Ammon's horn (tissue), 1 donor: ENCODE results near the gene ZNF37A.
"Not testable (repeated sequence)": the region's sequence is repeated elsewhere in the genome, so short reads cannot be mapped to it uniquely, and the experiment has no call there.

Experiments
- DNase-seq: peaks from one replicate; pipeline ENCODE4 v3.0.0-alpha.2; 2016; ENCODE audit warnings: low spot score

ZNF37A gene

DNA sequence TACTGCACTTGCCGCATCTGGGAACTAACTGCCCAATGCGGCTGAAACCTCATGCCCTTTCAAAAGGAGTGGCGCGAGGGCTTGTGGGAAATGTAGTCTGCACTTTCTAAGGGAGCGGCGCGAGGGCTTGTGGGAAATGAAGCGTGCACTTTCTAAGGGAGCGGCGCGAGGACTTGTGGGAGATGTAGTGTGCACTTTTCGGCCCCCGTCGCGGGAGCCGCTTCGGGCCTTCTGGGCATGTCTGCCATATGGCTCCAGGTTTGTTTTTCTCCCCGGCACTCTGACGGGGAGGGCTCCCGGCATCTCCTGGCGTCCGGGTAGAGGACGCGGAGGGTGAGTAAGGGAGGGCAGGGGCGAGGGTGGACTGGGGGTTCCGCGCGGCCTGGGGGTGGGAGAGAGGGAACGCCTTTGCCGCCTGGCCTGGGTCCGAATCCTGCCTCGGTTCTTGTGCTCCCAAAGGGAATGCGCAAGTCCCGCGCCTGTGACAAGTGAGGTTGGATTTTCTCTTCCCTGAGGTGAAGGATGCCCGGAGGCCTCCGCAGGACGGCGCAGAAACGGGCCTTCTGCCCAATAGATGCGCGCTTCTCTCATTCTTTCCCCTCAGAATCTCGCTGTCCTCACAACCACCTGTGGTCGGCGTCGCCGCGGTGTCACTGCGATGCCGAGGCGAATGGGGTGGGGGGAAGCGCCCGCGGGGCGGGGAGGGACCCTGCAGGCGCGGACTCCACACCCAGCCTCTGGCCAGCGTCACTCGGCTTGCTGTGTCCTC, at the start of gene ZNF37A:
Gene ZNF37A (plus strand): TSS at position 180 of the 769 bp plus-strand sequence. CDS start 2,281 bp downstream, outside the sequence.
- DNase-seq = peak; percentile 98

DNA sequence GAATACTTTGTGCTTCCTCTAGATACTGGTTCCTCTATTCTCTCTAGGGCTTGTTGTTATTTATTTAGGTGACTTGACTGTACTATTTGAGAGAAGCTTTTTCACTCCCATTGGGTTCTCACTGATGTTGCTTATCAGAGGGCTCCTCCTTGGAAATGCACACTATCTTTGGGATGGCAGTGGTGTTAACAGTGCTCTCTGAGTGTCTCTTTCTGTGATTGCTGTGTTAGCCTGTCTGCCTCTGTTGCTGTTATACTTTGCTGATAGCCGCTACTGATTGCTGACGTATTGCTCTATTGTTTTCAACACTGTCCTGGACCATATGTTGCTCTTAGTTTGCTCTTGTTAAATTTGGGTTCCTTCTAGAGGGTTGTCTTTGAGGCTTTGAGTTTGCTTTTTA, 49.0 kb upstream of the ZNF37A start:
- DNase-seq = no peak

DNA sequence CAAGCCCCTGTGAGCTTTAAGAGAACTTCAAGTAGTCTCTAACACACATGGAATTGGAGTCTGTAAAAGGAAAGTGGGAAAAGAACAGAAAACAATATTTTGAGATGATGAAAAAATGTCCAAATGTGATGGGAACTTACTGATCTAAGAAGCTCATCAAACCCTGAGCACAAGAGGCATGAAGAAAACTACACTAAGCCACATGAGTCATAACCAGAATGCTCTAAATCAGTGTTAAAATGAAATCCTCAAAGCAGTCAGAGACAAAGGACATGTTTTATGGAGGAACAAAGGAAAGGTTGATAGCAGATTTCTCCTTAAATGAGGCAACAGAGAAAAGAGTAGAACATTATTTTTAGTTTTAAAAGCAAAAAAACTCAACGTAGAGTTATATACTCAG, 46.5 kb upstream of the ZNF37A start:
- DNase-seq = no peak

DNA sequence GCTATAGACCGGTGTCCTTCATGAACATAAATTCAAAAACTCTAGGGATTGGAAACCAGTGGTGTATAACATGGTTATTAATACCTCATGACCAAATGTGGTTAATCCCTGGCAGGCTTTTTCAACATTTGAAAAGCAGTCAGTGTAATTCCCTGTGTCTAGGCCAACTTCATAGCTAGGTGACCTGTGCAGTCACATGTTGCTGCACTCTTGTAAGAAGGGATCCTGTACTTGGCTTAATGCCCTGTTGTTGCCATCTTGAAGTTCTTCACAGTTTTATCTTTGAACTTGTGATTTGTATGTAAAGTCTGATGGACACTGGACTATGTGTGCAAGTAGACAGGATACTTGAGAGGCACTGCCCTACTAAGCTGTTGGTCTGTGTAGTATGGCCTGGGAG, 43.9 kb upstream of the ZNF37A start:
- DNase-seq = no peak

DNA sequence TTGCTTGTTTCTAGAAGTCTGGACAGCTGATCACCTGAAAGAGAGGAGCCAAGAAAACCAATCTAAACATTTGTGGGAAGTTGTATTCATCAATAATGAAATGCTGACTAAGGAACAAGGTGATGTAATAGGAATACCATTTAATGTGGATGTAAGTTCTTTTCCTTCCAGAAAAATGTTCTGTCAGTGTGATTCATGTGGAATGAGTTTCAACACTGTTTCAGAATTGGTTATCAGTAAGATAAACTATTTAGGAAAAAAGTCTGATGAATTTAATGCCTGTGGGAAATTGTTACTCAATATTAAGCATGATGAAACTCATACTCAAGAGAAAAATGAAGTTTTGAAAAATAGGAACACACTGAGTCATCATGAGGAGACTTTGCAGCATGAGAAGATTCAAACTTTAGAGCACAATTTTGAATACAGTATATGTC, 39.8 kb upstream of the ZNF37A start:
- DNase-seq = no peak

DNA sequence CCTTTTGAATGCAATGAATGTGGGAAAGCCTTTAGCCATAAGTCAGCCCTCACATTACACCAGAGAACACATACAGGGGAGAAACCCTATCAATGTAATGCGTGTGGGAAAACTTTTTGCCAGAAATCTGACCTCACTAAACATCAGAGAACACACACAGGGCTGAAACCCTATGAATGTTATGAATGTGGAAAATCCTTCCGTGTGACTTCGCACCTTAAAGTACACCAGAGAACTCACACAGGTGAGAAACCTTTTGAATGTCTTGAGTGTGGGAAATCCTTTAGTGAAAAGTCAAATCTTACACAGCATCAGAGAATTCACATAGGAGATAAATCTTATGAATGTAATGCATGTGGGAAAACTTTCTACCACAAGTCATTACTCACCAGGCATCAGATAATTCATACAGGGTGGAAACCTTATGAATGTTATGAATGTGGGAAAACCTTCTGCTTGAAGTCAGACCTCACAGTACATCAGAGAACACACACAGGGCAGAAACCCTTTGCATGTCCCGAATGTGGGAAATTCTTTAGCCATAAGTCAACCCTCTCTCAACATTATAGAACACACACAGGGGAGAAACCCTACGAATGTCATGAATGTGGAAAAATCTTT, 38.8 kb upstream of the ZNF37A start:
- DNase-seq = not testable (repeated sequence)

DNA sequence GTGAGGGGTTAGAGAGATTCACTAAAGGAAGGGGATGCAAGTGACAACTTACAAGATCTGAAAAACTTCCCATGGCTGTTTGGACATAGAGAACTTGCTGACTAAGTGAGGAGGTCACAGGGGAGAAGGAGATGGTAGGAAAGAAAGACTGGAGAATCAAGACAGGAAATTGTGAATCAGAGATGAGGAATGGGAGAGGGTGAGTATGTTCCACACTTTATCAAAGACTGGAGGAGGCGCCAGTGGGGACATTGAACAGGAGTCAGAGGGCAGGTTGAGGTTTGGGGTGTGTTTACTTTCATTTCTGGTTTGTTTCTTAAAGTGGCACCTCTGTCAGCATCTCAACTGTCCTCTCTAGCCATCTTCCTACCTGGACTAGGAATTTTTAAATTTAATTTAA, 24.5 kb upstream of the ZNF37A start:
- DNase-seq = not testable (repeated sequence)

DNA sequence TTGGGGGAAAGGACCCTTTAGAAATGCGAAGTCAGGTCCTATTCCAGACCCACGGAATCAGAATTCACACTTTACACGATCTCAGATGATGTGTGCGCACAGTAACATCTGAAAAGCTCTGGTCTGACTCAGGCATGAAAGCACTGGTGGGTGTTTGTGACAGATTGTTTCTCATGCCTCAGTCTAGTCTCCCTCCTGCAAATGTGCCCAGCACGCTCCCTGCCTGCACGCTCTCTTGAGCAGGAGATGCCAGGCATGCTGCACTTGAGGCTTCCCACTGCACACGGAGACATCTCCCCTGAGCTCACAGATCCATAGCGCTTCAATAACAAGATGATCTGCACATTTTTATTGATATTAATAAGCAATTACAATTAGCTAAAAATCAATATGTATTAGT, 23.6 kb upstream of the ZNF37A start:
- peak; percentile 64 for DNase-seq

DNA sequence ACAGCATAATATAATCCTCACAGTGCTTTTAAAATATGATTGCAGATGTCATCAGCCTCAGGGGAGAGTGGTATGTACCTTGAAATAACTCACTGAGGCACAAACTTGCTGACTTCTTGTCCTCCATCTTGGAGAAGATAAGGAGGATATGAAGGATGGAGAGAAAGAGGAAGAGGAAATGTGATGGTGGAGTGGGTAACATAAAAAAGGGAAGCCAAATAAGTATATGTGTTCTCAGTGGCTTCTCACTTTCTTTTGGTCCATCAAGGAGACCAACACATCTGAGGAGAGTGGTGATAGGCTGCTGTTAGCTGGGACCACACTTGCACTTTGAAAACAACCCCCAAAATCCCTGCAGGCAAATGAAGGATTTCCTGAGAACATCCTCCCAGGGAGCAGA, 21.6 kb upstream of the ZNF37A start:
- DNase-seq = no peak

DNA sequence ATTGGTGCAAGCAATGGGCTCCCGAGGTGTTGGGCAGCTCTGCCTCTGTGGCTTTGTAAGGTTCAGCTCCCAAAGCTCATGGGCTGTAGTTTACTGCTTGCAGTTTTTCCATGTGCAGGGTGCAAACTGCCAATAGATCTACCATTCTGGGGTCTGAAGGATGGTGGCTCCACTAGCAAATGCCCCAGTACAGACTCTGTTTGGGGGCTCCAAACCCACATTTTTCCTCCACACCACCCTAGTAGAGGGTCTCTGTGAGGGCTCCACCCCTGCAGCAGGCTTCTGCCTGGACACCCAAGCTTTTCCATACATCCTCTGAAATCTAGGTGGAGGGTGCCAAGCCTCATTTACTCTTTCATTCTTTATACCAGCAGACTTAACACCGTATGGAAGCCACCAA, 17.4 kb upstream of the ZNF37A start:
- no peak for DNase-seq

DNA sequence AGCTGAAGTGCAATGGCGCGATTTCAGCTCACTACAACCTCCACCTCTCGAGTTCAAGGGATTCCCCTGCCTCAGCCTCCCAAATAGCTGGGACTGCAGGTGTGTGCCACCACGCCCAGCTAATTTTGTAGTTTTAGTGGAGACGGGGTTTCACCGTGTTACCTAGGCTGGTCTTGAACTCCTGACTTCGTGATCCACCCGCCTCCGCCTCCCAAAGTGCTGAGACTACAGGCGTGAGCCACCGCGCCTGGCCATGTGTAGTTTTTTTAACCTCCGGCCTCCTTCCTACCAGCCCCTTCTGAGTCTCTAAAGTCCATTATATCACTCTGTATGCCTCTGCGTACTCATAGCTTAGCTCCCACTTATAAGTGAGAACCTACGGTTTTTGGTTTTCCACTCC, 819 bp upstream of the ZNF37A start:
- DNase-seq = not testable (repeated sequence)

DNA sequence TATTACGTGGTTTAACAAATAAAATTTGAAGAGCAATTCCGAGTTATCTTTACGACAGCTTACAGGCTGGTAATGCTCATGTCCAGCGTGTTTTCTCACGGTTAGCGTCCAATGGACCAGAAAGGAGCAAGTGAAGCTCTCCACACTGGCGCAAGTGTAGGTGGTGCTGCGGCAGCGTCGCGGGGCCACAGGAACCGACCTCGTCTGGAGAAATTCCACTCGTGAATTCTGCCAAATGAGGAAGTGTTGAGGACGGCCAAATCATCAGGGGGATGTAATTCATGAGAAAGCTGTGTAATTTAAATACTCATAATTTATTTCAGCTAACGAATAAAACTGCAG, 350 bp upstream of the ZNF37A start:
- no peak for DNase-seq

DNA sequence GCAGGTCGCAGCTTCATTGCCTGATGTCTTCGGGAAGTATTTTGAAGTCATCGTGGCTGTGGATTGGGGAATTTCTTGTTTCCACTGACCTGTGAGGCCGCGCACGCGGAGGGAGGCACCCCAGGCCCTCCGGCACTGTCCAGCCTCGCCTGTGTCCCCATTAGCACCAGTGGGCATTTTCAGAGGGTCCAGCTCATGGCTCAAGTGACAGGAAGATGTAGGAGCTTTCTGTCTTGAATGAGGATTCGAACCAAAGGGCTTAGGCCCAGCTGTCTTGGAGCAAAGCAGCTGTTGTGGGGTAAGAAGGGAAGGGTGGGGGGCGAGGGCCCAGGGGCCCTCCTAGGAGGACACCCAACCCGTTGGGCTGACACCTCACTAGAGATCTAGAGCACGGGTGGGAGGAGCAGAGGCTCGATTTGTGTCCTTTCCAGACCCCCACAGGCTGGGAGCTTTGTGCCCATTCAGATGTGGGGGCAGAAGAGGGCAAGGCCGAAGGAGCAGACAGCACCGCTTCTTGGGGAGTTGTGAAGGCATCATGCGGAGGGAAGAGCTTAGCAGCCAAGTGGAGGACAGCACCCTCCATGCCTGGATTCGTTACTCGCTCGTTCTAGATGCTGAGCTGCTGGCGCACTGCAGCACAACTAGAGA, 914 bp downstream of the ZNF37A start:
- no peak for DNase-seq

DNA sequence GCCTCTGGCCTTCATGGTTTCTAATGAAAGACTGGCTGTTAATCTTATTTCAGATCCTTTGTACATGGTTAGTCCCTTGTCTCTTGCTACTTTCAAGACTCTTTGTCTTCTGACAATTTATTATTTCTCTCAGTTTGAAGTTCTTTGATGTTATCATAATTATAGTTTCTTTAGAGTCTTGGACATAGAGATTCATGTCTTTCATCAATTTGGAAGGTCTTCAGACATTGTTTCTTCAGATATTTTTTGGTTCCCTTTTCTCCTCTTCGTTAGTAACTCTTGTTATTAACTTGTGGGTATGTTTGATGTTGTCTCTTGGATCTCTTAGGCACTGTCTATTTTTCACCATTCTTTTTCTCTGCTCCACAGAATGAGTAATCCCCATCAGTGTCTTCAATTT, 8.7 kb downstream of the ZNF37A start:
- DNase-seq = no peak

DNA sequence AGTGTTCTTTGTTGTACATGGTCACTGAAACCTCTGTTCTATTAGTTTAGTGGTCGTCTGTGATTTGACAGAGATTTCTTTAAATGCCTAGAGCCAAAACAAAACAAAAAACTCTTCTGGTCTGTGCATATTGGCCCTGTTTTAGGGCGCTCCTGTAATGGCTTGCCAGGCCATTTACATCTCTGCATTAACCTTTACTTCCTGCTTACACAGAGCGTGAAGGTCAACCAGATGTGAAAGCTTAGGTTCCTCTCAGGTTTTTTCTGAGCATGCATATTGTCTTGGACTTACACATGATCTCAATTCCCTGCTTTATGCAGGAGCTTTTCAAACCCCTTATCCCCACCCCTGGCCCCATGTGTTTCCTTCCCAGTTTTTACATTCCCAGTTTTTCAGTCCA, 9.6 kb downstream of the ZNF37A start:
- no peak for DNase-seq

DNA sequence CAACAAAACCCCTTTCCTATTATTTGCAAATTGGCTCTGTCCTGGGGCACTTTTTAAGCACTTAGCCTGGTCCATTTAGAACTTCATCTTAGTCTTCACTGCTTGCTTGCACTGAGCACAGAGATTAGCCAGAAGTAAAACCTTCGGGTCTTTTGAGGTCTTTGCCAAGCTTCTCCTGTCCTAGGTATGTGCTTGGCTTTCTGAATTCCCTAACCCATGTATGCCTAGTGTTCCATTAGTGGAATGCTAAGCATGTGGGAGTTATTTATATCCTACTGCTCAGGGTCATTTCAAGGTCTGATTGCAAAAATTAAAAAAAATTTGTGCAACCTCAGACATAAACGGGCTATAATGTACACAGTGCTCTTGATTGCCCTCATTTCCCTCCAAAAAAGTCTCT, 18.0 kb downstream of the ZNF37A start:
- DNase-seq = no peak

DNA sequence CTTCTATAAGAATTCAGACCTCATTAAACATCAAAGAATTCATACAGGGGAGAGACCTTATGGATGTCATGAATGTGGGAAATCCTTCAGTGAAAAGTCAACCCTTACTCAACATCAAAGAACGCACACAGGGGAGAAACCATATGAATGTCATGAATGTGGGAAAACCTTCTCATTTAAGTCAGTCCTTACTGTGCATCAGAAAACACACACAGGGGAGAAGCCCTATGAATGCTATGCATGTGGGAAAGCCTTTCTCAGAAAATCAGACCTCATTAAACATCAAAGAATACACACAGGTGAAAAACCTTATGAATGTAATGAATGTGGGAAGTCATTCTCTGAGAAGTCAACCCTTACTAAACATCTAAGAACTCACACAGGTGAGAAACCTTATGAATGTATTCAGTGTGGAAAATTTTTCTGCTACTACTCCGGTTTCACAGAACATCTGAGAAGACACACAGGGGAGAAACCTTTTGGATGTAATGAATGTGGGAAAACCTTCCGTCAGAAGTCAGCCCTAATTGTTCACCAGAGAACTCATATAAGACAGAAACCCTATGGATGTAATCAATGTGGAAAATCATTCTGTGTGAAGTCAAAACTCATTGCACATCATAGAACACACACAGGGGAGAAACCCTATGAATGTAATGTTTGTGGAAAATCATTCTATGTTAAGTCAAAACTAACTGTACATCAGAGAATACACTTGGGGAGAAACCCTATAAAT, 24.1 kb downstream of the ZNF37A start:
- DNase-seq = no peak

DNA sequence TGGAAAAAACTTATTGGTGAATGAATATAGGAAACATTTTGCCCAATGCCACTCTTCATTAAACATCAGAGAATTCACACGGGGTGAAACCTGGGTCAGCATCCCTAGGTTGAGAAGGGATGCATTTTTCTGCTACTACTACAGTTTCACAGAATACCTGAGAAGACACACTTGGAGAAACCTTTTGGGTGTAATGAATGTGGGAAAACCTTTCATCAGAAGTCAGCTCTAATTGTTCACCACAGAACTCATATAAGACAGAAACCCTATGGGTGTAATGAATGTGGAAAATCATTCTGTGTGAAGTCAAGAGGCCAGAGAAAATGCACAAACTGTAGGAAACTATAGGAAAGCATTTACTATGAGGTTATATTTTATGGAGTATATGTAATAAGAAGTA, 24.9 kb downstream of the ZNF37A start:
- no peak for DNase-seq

DNA sequence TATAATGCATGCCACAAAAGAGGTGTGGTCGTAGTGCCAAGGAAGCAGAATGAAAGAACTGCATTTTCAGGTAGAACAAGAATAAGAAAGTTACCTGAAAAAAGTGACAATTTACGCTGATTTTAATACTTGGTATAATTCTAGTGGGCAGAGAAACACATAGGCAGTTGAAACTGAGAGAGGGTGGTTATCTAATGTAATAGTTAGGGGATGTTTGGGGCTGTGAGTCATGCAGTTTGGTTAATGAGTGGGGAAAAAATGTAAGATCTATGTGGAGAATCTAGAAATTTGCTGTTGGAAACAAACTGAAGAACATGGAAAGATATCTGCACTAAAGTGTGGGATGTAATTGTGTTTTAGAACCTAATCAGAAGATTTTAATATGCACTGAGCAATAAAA, 33.7 kb downstream of the ZNF37A start:
- no peak for DNase-seq

DNA sequence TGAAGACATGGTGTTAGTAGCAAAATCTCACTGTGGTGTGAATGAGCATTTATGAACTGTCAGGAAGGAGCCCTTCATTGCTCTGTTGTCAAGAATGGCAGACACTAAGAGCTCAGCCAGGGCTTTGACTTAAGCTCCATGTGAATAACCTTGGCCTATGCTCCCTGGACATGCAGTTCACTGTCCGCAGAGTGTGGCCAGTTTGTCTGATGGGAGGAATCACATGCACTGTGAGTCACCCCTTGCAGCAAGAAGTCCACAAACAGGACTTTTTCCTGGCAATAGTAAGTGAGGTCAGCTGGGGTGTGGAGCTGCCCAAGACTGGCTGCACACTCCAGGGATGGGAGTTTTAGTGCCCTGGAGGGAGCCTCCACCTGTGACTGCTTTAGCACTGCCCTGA, 49.5 kb downstream of the ZNF37A start:
- no peak for DNase-seq

DNA sequence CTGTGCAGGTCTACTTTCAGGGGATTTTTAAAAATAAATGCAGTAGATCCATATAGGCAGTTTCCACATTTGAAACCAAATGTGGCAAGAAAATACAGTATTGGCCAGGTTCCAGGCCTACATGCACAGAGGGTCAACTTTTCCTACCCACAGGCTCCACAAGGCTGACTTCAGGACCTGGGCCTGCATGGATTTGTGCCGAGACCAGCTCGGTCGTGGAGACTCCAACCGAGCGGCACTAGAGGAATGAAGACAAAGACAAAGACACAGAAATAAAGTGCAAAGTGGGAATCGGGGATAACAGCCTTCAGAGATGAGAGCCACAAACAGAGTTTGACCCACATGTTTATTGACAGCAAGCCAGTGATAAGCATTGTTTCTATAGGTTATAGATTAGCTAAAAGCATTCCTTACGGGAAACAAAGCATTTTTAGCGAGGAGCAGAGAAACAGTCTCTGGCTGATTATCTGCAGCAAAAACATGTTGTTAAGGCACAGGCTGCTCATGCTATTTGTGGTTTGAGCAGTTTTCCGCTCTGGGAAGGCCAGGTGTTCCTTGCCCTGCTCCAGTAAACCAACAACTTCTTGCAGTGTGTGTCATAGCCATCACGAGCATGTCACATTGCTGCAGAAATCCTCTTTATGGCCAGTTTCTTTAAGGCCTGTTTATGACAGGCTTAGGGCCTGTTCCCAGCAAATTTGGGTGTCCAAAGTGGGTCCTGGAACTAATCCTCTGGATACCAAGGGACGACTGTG, 52.6 kb downstream of the ZNF37A start:
- DNase-seq = peak; percentile 18

DNA sequence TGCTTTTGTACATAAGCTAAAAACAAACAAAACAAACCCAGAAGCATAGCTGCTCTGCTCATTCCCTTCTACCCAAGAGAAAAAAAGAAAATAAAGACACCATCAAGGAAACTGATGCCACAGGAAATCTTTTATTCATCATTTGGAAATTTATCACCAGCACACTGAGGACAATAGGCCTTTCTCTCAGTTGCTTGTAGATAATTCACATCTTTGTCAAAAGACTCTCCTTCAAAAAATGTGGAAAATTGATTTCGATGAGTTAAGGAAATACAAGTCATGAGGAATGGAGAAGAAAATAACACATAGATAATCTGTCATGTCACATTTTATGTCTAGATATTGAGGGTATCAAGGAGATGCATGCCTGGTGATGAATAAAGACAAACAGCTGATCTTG, 53.5 kb downstream of the ZNF37A start:
- DNase-seq = no peak
